Astrocyte of the cerebellum (primary cell): ENCODE results near the gene CEP72.
A peak's percentile ranks its signal among the peaks of the same experiment; 100 is the strongest.
"Not testable (repeated sequence)": the region's sequence is repeated elsewhere in the genome, so short reads cannot be mapped to it uniquely, and the experiment has no call there.

Experiments used
- DNase-seq: peaks from one replicate; pipeline ENCODE4 v3.0.0-alpha.2; 2011; ENCODE audit warnings: low read depth
- H3K4me3 ChIP-seq: 2 replicates; pipeline ENCODE4 v1.5.1; 2011; ENCODE audit warnings: mild to moderate bottlenecking, low read depth, low read length, moderate library complexity
- in situ Hi-C: cut with HindIII; loops from 2 replicates; pipeline ENCODE4 v1.10.0; 2017; ENCODE audit warnings: low sequenced_read_pairs
- TF ChIP-seq, protein P1 (sequence below): IDR thresholded peaks from 2 replicates; pipeline ENCODE4 v1.5.1; 2012; ENCODE audit warnings: low read length, low read depth, moderate library complexity, mild to moderate bottlenecking; ENCODE audit errors: missing control alignments

The CEP72 gene

DNA sequence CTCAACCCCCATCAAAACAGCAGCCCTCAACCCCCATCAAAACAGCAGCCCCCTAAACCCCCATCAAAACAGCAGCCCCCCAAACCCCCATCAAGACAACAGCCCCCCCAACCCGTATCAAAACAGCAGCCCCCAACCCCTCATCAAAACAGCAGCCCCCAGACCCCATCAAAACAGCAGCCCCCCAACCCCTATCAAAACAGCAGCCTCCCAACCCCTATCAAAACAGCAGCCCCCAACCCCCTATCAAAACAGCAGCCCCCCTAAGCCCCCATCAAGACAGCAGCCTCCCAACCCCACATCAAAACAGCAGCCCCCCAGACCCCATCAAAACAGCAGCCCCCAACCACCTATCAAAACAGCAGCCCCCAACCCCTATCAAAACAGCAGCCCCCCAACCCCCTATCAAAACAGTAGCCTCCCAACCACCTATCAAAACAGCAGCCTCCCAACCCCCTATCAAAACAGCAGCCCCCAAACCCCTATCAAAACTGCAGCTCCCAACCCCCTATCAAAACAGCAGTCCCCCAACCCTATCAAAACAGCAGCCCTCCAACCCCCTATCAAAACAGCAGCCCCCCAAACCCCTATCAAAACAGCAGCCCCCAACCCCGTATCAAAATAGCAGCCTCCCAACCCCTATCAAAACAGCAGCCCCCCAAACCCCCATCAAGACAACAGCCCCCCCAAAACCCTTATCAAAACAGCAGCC is 79.8 kb downstream of the CEP72 start:
- in situ Hi-C loops: no loop called here

DNA sequence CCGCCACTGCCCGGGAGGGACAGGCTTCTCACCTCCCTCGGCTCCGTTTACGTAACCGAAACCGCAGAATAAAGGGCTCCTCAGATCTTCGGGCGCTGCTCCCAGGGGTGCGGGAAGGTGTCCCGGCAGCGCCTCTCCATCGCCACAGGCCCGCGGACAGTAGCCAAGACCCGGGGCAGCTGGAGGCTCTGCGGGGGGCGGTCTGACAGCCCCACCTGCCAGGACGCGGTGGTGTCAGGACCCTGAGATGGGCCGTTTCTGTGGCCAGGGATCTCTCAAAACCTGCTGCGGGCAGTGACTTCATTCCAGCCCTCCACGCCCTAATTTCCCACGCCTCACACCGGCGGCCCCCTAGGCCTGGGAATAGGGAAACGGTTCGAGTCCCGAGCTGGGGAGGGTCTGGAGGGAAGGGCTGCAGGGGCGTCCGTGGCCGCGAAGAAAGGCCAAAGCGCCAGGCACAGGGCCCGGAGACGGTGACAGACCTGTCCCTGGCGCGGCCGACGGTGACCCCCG is 80.4 kb downstream of the CEP72 start:
- DNase-seq, in situ Hi-C loops: not testable (repeated sequence)
- H3K4me3 ChIP-seq: peak overlapping the region; percentile 23

More for the DNA sequence above, 79.8 kb downstream of the CEP72 start:
- TF ChIP-seq, protein P1, sequence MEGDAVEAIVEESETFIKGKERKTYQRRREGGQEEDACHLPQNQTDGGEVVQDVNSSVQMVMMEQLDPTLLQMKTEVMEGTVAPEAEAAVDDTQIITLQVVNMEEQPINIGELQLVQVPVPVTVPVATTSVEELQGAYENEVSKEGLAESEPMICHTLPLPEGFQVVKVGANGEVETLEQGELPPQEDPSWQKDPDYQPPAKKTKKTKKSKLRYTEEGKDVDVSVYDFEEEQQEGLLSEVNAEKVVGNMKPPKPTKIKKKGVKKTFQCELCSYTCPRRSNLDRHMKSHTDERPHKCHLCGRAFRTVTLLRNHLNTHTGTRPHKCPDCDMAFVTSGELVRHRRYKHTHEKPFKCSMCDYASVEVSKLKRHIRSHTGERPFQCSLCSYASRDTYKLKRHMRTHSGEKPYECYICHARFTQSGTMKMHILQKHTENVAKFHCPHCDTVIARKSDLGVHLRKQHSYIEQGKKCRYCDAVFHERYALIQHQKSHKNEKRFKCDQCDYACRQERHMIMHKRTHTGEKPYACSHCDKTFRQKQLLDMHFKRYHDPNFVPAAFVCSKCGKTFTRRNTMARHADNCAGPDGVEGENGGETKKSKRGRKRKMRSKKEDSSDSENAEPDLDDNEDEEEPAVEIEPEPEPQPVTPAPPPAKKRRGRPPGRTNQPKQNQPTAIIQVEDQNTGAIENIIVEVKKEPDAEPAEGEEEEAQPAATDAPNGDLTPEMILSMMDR: no peak
- H3K4me3 ChIP-seq: no peak overlapping the region
- DNase-seq: no peak

DNA sequence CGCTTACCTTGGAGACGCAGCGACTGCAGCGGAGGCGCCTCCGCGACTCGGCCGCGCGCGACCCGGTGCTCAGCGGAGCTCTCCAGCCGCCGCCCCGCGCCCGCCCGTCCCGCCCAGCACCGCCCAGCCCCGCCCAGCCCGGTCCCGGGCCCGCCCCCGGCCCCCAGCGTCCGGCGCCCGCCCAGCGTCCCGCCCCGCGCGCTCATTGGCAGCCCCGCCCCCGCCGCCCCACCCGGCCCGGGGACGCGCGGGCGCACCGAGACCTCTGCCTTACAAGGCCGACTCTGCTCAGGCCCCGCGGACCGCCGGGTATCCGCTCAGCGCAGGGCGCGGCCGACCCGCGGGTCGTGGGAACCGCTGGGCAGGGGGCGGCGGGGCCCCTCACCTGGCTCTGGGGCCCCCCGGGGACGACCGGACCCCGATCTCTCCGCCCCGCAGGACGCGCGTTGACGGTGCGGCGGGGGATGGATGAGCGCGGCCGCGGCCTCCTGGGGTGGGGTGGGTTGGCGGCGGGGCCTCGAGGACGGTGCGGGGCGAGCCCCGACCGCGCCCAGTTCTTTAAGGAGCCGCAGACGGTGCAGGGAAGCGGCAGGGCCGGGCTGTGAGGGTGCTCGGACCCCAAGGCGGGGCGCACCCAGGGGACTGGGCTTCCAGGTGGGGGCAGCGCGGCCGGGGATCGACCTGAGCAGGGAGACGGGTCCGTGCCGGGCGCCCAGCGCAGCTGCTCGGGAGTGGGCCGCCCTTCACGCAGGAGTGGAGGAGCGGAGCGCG is 81.3 kb downstream of the CEP72 start, which contains the start of gene TPPP:
Gene TPPP, minus strand, starts transcription at position 82 of the 771 bp plus-strand sequence. CDS start 15,292 bp downstream, outside the sequence.
- peak within 1 kb of the TSS; percentile 26 for H3K4me3 ChIP-seq
- DNase-seq, in situ Hi-C loops: not testable (repeated sequence)

DNA sequence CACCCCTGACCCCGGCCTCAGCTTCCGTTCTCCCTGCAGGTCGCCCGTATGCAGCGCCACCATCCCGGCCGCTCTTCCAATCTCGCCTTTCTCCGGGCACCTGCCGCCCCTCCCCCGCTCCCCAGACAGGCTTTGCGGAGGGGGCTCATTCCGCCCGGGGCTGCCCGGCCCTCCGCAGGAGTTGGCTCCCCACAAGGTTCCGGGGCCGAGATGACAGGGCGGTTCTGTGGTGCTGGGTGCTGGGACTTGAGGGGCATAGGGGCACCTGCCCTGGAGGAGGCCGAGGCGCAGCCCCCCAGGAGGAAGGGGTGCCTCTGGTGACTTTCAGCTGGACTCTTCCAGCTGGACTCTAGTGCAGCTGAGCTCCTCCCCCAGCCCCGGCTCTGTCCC is 81.9 kb downstream of the CEP72 start:
- in situ Hi-C loops, H3K4me3 ChIP-seq, DNase-seq: not testable (repeated sequence)

DNA sequence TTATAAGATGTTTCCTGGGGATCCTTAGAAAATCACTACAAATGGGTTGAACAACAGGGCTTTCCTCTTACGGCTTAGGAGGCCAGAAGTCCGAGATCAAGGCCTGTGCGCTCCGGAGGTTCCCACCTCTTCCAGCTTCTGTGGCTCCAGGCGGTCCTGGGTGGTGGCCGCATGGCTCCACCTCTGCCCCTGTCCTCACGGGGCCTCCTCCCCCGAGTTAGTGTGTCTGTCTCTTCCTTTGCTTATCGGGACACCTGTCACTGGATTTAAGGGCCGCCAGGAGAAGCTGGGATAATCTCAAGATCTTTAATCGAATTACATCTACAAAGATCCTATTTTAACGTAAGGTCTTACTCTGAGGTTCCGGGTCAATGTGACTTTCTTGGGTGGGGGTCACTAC is 83.3 kb downstream of the CEP72 start:
- DNase-seq, in situ Hi-C loops, H3K4me3 ChIP-seq: not testable (repeated sequence)

DNA sequence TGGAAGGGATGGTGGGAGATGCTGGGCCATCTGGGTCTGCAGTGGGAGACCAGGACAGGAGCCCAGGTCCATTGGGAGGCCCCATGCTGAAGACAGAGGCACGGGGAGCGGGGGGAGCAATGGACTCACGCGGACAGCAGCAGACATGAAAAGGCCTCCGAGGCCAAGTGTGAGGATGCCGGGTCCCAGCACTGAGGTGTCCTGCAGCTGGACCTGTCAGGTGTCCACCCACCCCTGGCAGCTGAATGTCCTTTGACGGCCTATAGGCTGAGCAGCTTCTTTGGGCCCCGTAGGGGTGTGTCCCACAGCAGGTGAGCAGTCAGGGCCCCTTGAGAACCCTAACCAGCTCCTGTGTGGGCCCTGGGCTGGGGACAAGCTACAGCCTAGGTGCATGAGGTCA is 84.1 kb downstream of the CEP72 start:
- H3K4me3 ChIP-seq, DNase-seq, in situ Hi-C loops: not testable (repeated sequence)

DNA sequence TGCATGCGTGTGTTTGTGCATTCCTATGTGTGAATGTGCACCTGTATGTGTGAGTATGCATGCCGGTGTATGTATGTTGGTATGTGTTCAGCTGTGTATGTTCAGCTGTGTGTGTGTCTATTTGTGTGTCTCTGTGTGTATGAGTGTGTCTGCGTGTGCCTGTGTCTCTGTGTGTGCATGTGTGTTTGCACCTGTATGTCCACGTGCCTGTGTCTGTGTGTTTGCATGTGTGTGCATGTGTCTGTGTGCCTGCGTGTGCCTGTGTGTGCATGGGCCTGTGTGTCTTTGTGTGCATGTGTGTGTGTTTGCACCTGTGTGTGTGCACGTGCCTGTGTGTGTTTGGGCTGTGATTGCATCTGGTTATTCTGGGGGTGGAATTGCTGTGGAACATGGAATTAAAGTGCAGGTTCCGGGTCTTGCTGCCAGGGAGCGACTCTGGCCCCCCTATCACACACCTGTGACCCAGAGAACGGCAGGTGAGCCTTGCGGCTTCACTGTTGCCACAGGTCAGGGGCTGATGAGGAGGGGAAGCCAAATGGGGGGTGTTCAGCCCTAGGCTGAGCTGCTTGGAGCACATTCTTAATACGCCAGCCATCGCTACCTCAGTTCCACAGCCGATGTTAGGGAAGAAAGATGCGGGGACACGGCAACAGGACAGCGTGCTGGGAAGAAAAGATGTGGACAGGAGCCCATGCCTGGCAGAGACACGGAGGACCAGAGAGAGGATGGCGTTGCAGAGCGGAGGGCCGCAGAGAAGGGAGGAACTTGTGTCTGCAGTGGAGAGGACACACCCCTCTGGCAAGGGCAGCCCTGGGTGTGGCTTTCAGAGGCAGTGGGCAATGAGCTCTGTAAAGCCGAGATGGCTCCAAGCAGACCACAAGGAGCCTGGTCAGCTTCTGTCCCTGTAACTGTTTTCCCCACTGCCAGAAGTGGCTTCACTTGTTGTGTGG is 84.9 kb downstream of the CEP72 start:
- DNase-seq, H3K4me3 ChIP-seq, in situ Hi-C loops: not testable (repeated sequence)
